ENCODE results near the gene SLPI. TPM values are rescaled to one million over a fixed set of nuclear protein-coding genes. Genes with fewer than 3 reads are reported as not detected.

The SLPI gene
- 5.7 TPM for total RNA-seq
- long read RNA-seq, result 0 reads

DNA sequence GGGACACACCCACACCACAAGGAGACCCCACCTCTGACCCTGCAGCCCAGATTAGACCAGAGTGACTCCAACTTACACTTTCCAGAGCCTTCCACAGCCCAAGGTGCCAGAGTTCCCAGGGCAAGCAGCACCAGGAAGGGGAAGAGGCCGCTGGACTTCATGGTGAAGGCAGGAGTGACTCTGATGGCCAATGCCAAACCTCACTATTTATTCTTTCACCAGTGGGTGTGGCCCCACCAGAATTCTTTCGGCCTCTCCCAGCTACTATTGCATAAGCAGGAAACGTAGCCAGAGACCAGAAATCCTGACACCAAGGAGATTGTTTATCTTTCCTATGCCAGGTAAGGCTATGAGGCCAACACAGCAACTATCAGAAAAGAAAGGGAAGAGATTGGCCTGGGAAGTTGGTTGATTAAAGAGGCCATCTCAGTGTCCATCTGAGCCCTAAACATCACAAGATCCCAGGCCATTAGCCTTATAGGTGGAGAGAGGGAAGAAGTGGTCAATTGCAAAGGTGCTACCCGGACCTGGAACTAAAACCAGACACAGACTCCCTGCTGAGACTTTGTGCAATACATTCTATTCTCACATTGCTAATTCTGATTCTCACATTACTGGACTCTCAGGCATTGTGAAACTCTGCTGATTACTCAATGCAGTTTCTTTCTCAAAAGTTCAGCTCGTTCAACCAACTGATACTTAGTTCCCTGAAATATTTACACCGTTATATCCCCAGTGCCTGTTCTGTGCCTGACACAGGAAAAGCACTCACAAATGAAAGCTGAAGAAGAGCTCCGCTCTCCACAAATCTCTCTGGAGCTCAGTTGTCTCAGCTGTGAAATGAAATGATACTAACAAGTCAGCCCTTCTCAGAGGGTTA, at the start of gene SLPI:
Gene SLPI (minus strand): TSS at position 182 of the 880 bp plus-strand sequence. CDS start 21 bp downstream, at position 161.
- DNase-seq (ENCODE audit: missing footprints) (no peak), ATAC-seq (peak; percentile 62)
- intact Hi-C loops (cut with DNase I), result no loop called here

DNA sequence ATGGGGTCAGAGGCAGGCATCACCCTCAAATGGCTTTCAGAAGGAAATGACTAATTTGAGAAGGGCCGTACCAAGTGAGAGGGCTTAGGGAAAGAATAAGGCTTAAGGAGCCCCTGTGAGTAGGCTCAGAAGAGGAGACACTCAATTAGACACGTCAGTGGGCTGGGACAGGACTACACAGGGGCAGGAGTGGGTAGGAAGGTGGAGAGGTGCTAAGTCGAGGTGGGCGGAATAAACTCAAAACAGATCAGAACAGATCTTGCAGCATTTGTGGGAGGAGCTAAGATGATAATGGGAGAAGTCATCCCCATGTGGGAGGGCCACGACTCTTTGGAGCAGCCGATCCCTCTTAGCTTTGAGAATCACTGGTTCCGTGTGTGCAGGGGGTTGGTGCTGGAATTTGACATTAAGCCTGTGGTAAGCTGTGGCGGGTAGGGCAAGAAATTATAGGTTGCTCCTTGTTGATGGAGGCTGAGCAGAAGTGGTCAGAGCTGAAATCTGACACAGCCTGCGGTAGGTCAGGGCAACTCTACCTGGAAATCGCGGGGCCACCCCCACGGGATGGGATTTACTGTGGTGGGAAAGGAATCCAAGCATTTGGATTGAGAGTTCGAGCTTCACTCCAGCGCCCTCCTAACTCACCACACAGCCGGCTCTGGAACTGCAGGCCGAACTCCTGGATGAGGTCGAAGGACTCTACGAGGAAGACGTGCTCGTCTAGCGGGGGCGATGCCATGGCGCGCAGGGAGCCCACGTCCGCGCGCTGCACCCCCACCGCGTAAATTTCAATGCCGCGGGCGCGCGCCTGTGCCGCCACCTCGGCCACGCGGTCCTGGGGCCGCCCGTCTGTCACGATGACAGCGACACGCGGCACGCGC, 49.5 kb upstream of the SLPI start:
- ATAC-seq, result no peak
- intact Hi-C loops (cut with DNase I), result no loop called here
- DNase-seq (ENCODE audit: missing footprints), result no peak

DNA sequence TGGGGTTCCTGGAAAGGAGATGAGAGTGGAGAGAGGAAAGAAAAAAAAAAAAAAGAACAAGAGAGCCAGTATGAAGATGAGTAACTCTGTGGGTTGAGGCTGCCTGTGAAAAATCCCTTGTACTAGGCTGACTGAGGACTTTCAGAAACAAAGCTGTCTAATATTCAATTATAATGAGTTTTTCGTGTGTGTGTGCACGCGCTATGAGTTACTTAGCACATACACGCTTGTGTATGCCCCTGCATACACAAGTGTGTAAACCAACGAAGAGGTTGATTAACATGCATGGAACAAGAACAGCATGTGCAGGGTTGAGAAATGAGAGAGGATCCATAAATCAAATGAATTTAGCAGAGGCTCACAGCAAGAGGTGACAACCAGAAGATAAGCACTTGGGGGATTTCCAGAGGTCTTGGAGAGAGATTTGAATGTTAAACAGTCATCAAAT, 47.5 kb upstream of the SLPI start:
- no peak for DNase-seq (ENCODE audit: missing footprints)
- no peak for ATAC-seq
- intact Hi-C loops (cut with DNase I), result no loop called here

DNA sequence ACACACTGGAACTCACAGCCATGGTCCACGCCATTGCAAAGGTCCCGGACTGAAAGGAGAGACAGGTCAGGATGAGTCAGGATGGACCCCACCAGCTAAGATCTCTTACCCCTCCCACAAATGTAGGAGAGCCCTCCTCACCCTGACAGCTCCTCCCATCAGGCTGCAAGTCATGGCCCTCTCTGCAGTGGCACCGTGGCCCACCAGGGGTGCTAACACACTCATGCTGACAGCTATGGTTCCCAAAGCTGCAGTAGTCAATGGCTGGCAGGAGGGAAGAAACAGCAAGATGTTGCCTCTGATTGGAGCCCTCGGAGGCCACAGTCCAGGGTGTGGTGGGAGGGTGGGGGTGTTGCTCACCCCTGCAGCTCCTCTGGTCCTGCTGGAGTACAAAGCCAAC, 46.6 kb upstream of the SLPI start:
- DNase-seq (ENCODE audit: missing footprints) (no peak), ATAC-seq (no peak)
- intact Hi-C loops (cut with DNase I), result no loop called here

DNA sequence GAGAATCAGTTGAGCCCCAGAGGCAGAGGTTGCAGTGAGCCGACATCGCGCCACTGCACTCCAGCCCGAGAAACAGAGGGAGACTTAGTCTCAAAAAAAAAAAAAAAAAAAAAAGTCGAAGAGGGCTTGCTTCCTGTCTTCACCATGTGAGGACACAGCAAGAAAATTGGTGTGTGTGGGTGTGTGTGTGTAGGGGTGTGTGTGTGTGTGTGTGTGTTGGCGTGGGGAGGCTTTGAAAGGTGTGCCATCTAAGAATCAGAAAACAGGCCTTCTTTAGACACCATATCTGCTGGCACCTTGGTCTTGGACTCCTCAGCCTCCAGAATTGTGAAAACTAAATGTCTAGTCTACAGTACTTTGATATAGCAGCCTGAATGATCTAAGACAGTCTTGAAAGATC, 45.4 kb upstream of the SLPI start:
- ATAC-seq (no peak), DNase-seq (ENCODE audit: missing footprints) (no peak)
- intact Hi-C loops (cut with DNase I), result no loop called here

DNA sequence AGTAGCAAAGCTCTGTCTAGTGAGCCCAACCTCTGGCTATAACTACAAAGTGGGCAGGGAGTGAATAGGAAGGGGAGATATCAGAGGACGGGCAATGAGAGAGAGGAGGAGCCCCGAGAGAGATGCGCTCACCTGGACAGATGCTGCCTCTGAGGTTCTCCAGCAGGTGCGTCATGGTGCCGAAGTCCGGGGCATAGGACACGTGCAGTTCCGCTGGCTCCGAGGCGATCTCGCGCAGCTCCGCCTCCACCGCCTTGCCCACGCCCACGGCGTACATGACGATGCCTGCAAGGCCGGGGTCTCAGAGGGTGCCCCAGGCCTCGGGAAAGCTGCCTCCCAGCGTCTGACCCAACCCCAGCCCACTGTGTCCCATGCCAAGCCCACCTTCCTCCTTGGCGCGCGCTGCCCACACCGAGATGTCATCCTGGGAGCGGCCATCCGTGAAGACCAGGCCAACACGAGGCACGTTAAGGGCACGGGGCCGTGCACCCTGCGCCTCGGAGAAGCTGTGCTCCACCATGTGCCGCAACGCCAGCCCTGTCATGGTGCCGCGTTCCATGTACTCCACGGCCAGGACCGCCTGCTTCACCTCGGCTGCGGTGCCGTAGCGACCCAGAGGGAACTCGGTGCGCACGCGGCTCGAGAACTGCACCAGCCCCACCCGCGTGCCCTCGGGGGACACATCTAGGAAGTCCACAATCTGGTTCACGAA, 43.6 kb upstream of the SLPI start:
- DNase-seq (ENCODE audit: missing footprints), result no peak
- no peak for ATAC-seq
- intact Hi-C loops (cut with DNase I), result no loop called here

DNA sequence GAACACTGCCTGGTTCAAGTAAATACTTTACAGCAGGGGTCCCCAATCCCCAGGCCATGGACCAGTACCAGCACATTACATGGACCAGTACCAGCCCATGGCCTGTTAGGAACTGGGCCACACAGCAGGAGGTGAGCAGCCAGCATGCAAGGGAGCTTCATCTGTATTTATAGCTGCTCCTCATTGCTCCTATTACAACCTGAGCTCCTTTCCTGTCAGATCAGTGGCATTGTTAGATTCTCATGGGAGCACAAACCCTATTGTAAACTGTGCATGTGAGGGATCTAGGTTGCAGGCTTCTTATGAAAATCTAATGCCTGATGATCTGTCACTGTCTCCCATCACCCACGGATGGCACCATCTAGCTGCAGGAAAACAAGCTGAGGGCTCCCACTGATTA, 40.3 kb upstream of the SLPI start:
- ATAC-seq (no peak), DNase-seq (ENCODE audit: missing footprints) (no peak)
- intact Hi-C loops (cut with DNase I), result no loop called here

- intact Hi-C loops (cut with DNase I), result no loop called here
Measured at GRCh38 chr20:45294003-45294368, 39.6 kb upstream of the SLPI start.

GRCh38 chr20:45293041-45294002, 39.0 kb upstream of the SLPI start:
- peak; percentile 88 for ATAC-seq
- peak; percentile 92 for DNase-seq (ENCODE audit: missing footprints)
- intact Hi-C loops (cut with DNase I), result loop anchor here (2.0 kb wide), 2 partner anchors 199 to 283 kb away; no protein-coding TSS in a partner anchor

More at GRCh38 chr20:45294003-45294368, 39.6 kb upstream of the SLPI start:
- no peak for ATAC-seq
- no peak for DNase-seq (ENCODE audit: missing footprints)

DNA sequence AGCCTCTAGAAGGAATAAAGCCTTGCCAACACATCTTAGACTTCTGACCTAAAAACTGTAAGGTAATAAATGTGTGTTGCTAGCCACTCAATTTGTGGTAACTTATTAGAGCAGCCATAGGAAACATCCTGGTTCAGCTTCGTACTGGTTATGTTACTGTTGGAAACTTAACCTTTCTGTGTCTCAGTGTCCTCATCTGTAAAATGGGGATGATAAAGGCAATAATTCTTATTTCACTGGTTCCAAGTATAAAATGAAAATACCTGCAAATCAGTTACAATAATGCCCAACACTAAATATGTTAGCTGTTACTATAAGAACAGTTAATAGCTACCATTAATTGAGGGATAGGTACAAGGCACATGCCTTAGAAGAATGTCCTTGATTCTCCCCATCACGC, 38.0 kb upstream of the SLPI start:
- DNase-seq (ENCODE audit: missing footprints), result no peak
- ATAC-seq, result no peak
- intact Hi-C loops (cut with DNase I), result loop anchor here (2.0 kb wide), 2 partner anchors 198 to 282 kb away; no protein-coding TSS in a partner anchor

DNA sequence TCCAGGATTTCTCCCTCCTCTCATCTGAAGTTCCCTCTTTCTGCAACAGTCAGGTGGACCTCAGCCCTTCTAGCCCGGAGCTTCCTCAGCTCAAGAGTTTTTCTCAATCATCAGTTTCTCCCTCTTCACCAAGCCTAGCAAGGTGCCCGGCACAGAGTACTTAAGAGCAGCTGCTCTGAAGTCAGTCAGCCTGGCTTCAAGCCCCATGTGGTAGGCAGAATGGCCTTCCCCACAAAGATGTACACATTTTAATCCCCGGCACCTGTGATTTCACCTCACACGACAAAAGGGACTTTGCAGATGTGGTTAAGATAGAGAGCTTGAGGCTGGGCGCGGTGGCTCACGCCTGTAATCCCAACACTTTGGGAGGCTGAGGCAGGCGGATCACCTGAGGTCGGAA, 37.2 kb upstream of the SLPI start:
- intact Hi-C loops (cut with DNase I), result no loop called here
- DNase-seq (ENCODE audit: missing footprints), result no peak
- ATAC-seq, result no peak

- peak; percentile 68 for ATAC-seq
- intact Hi-C loops (cut with DNase I), result no loop called here
- peak; percentile 88 for DNase-seq (ENCODE audit: missing footprints)
Measured at GRCh38 chr20:45290677-45291355, 36.5 kb upstream of the SLPI start.

GRCh38 chr20:45289942-45290676, 35.7 kb upstream of the SLPI start:
- ATAC-seq, result no peak
- intact Hi-C loops (cut with DNase I), result no loop called here
- no peak for DNase-seq (ENCODE audit: missing footprints)

DNA sequence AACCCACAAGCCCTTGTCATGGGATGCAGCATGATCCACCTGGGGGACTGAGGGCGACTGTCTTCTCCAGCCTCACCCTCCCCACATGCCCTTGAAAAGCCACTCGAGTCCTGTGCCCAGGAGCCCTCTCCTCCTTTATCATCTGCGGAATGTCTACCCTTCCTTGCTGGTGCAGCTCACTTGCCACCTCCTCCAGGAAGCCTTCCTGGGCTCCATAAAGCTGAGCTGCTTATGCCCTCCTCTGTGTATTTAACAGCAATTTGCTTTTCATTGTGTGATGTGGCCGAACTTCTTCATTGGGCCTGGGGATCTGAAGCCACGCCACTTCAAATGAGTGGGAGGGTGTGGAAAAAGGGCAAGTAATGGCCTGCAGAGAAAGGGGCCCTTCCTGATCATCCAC, 34.5 kb upstream of the SLPI start:
- ATAC-seq, result no peak
- intact Hi-C loops (cut with DNase I), result no loop called here
- no peak for DNase-seq (ENCODE audit: missing footprints)

DNA sequence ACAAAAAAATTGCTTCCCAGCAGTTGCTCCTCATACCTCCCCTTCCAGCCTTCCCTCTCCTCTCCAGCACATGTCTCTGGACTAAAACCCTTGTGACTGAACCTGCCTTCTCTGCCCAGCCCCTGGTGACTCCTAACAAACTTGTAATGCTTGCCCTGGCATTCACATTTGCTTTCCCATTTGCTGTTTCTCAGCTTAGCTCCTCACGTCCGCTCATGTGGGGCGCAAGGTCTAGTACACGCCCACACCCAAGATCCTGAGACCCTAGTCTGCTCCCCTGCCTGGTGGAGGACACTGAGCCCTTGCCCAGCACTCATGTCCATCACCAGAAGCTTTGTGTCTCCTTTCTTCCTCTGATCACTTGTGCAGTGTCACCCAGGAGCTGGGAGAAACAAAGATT, 34.0 kb upstream of the SLPI start:
- DNase-seq (ENCODE audit: missing footprints) (no peak), ATAC-seq (no peak)
- intact Hi-C loops (cut with DNase I), result no loop called here

DNA sequence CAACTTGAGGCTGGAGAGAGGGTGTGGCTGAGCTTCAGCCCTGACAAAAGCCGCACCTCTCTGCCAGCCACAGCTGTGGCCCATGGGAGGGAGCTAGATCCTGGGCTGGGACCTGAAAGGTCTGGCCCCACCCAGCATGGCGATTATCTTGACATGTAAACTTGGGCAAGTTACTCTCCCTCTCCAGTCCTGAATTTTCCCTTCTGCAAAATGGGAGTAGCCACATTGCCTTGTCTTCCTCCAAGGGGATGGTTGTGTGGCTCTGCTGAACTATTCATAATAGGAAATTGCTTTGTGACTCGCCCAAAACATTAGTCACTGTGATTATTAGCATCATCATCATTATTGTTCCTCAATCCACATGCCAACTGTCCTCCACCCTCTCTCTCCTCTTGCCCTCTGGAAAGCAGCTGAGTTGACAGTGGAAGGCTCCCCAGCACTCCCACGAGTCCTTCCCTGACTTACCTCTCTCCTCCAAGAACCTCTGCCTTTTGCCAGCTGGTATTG, 29.2 kb upstream of the SLPI start:
- intact Hi-C loops (cut with DNase I), result no loop called here
- ATAC-seq (no peak), DNase-seq (ENCODE audit: missing footprints) (no peak)

All from Right ventricle myocardium inferior (tissue), 1 donor.